GM21360 (cell line): ENCODE results near the gene SERPINI2.
A peak's percentile ranks its signal among the peaks of the same experiment; 100 is the strongest.

Experiments
- ATAC-seq: cut with Tn5 transposase; IDR thresholded peaks from one replicate; pipeline ENCODE4 v1.9.1; 2021; ENCODE audit warnings: mild to moderate bottlenecking, moderate library complexity; ENCODE audit not compliant: unreplicated experiment

Gene SERPINI2, protein sequence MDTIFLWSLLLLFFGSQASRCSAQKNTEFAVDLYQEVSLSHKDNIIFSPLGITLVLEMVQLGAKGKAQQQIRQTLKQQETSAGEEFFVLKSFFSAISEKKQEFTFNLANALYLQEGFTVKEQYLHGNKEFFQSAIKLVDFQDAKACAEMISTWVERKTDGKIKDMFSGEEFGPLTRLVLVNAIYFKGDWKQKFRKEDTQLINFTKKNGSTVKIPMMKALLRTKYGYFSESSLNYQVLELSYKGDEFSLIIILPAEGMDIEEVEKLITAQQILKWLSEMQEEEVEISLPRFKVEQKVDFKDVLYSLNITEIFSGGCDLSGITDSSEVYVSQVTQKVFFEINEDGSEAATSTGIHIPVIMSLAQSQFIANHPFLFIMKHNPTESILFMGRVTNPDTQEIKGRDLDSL

DNA sequence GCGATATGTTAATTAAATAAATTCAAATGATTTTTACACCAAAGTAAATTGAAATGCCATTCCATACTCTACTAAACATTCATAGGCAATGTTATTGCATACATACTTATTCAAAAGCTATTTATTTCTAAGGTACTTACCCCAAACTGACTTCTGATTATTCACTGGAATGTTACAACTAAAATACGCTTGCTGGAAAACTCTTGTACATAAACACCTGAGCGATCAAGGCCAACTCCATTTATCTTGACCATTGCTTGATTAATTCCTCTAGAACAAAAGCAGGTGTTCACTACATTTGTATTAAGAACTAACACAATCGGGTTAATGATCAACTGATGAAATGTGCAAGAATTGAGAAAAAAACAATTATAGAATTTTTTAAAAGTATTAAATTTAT lies at the start of gene SERPINI2:
Gene SERPINI2, minus strand, starts transcription at position 180 of the 400 bp plus-strand sequence. CDS start 2,208 bp downstream, outside the sequence.
- no peak for ATAC-seq

DNA sequence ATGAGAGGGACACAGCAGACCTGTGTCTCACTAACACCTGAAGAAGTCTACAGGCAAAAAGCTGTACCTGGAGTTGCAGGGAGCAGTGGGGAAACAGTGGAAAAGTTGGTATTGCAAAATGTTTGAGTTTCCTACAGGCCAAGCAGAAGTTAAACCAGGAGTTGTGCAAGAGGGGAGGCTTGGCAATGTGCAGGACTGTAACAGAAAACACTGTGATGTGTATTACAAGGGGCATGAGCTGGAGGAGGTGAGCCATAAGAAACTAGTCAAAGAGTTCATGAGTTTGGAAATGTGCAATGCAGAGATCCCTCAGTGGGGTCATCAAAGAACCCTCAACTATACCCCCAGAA lies 47.1 kb upstream of the SERPINI2 start:
- ATAC-seq = no peak

DNA sequence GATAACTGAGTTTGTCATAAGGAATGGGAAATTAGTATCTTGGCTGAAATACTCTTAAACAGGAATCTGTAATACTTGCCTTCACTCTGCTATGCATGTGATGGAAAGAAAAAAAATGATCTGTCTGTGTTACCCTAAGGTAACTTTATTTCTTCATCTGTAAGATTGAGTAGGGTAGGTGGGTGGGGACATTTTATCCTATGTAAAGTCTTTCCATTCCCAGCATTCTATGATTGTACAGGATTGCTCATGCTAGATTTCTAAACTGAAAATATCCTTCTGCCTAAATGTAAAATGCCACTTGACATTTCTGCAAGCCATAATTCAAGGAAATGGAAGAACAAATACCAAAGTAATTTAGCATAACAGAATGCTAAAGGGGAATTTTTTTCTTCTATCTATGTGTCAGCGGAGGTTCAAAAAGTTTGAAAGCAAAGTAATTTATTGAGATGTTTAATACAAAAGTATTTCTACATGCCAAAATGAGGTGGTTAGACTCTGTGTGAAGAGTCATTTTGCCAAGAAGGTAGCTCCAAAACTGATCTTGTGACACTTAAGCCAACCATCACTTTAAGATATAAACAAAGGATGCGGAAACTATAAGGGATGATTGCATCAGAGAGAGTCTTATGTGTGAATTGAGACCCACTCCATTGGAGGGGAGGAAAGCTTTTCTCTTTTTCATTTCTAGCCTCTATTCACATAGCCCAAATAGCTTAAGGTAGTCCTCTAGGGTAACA lies 46.6 kb upstream of the SERPINI2 start:
- no peak for ATAC-seq

DNA sequence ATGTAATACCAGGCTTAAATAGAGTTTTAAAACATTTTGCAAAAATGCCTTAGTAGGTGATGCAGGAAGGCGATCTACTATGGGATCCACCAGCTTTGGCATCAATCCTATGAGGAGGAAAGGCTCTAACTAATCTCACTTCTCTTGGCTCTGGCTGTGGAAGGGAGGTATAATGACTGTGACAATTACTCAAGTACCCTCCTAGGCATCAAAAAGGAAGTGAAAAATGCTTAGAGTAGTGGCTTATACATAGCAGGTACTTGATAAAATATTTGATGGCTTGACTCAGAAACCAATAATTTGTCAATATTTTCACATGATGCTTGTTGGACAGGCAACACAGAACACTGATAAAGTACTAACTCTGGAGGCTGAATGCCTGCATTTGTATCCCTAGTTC lies 34.1 kb upstream of the SERPINI2 start:
- ATAC-seq = no peak

DNA sequence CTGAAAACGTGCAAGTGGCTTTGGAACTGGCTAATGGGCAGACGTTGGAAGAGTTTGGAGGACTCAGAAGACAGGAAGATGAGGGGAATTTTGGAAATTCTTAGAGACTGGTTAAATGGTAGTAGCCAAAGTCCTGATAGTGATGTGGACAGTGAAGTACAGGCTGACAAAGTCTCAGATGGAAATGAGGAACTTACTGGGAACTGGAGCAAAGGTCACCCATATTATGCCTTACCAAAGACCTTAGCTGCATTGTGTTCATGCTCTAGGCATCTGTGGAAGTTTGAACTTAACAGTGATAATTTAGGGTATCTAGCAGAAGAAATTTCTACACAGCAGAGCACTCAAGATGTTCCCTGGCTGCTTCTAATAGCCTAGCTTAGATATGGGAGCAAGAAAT lies 28.6 kb upstream of the SERPINI2 start:
- no peak for ATAC-seq

DNA sequence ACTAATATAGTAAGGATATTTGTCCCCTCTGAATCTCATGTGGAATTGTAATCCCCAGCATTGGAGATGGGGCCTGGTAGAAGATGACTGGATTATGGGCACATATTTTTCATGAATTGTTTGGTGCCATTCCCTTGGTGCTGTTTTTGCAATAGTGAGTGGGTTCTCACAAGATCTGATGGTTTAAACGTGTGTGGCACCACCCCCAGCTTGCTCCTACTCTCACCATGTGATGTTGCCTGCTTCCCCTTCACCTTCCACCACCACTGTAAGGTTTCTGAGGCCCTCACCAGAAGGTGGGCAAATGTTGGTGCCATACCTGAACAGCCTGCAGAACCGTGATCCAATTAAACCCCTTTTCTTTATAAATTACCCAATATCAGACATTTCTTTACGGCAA lies 28.1 kb upstream of the SERPINI2 start:
- no peak for ATAC-seq

DNA sequence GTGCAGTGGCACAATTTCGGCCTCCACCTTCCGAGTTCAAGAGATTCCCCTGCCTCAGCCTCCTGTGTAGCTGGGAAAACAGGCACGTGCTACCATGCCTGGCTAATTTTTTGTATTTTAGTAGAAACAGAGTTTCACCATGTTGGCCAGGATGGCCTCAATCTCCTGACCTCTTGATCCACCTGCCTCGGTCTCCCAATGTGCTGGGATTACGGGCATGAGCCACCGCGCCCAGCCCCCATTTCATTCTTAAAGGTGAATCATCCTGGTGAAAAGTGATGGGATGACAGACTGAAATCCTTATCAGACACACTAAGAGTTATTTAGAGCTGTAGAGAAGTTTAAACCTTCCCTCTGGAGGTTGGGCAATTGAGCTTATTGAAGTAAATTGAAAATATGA lies 24.1 kb upstream of the SERPINI2 start:
- ATAC-seq = no peak

DNA sequence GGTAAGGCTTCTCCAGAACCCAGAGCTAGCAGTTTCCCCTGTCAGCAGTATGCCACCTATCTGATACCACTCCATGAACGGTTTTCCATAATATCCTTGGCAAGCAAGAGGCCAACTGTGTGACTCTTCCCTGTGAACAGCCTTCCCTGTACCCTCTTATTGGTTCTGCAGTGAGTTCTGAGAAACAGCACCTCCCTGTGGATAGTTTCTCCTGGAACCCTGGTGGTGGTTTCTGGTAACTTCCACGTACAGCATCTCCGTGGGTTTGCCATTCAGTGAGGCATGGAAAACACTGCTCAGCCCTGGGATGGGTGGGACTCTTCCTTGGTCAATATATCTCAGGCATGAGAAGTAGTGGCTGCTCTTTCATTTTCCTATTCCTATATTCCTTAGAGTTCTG lies 19.4 kb upstream of the SERPINI2 start:
- peak; percentile 72 for ATAC-seq

DNA sequence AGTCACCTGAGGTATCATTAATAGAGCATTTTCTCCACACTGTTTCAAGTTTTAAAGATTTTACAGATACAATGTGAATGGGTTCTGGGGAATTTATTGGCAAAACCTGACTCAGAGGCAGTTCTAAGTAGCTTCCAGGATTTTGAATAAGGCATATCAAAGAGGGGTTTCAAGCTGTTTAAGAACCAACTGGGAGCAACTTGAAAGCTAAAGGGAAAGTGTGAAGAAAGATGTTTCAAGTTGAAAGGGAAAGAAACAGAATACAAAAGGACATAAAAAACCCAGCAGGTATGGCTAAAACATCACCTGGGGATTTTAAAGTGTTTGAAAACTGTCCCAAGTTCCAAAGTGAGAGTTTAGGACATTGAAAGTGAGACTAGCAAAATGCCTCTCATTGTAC lies 17.8 kb upstream of the SERPINI2 start:
- no peak for ATAC-seq

DNA sequence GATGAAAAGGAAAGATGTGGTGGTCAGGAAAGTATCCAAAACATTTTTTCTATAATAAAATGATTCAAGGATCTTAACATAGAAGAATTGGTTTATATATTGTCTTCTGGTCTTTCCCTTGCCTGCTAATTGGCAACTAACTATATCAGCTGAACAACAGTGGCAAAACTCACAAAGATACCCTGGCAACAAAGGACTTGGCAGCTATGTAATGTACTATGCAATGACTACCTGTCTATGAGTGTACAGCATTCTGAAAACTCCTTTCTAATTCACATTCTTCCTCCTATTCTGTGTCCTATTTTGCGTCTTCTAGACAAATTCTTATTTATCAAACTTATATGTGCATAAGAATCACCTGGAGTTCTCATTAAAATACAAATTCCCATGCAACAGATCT lies 15.7 kb upstream of the SERPINI2 start:
- no peak for ATAC-seq

DNA sequence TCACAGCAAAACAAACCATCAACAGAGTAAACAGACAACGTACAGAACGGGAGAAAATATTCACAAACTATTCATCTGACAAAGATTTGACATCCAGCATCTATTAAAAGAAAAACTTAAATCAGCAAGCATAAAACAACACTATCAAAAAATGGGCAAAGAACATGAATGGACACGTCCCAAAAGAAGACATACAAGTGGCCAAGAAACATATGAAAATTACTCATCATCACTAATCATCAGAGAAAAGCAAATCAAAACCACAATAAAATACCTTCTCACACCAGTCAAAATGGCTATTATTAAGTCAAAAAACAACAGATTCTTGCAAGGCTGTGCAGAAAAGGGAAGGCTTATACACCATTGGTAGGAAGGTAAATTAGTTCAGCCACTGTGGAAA lies 13.7 kb upstream of the SERPINI2 start:
- no peak for ATAC-seq

DNA sequence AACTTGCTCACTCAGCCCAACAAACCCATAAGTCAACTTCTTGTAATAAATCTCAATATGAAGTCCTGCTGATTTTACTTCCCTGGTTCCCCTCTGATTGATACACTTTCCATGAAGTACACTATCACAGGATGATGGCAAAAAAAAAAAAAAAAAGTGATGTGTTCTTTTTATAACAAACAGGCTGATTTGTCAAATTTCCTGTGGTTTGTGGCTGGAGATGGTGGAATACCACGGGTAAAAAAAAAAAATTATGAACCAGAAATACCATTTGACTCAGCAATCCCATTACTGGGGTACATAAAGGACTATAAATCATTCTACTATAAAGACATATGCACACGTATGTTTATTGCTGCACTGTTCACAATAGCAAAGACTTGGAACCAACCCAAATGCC lies 10.7 kb upstream of the SERPINI2 start:
- no peak for ATAC-seq

DNA sequence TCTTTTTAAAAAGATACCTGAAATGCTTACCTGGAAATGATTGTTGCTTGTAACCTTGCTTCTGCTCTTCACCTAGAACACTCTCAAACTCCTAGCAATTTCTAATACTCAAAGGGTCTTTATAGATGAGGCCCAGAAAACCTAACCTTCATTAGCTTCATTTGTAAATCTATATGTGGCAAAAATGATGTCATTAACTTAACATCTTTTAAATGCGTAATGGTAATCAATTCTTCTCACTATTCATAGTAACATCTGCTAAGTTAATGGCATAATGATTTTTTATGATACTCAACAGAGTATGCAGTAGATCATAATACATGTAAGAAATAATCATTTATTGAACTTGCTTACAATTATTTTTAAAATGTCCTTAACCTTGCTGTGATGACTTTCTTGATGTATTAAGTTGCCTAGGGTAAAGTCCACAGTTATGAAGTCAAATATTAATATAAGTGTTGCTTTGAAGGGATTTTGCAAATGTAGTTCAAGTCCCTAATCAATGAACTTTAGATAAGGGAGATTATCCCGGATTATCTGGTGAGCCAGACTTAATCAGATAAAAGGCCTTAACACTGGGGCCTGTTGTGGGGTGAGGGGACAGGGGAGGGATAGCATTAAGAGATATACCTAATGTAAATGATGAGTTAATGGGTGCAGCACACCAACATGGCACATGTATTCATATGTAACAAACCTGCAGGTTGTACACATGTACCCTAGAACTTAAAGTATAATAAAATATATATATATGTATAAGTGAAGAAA lies 10.1 kb upstream of the SERPINI2 start:
- no peak for ATAC-seq

DNA sequence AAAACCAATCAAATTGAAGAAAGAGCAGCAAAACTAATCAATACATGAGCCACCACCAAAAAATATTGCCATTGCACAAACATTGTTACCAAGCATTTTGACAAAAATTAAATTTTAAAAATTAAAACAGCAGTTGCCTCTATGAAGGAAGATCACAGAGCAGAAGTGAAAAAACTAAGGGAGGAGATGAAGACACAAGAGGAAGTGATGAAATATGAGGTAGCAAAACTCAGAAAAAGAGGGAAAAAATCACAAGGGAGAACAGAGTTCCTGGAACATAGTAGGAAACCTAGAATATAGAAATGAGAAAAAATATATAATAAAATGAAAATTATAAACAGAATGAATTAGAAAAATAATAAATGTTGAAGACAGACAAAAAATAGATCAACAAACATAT lies 7.3 kb upstream of the SERPINI2 start:
- ATAC-seq = no peak

DNA sequence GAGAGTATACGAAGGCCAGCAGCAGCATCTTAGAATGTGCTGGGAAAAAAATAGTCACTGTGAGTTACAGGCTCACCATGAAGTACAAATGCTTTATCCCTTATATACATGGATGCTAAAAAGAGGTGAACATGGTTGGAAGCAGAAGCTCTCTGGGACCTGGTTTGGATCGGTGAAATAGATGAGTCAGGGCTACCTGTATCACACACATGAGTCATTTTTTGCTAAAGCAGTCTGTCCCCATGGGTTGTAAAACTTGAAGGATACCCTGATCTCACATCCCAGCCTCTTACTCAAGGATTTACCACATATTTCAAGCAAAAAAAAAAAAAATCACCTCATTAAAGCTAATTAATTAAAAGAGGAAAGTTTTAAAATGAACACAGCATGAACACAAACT lies 6.9 kb upstream of the SERPINI2 start:
- ATAC-seq = no peak

DNA sequence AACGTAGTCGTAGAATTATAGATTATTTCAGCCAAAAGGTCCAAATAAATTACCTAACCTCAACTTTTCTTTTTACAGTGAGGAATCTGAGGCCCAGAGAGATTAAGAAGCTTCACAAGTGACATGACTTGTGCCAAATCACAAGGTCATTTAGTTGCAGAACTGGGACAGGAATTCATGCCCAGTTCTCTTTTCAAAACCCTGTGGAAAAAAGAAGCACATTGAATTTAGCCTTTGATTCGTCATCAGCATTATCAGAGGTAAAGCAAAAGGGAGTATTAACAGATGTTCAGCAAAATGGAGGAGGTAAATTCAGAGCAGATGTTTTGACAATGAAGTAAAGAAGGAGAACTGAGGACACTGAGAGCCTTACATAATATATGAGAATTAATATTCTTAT lies 4.5 kb downstream of the SERPINI2 start:
- ATAC-seq = no peak

DNA sequence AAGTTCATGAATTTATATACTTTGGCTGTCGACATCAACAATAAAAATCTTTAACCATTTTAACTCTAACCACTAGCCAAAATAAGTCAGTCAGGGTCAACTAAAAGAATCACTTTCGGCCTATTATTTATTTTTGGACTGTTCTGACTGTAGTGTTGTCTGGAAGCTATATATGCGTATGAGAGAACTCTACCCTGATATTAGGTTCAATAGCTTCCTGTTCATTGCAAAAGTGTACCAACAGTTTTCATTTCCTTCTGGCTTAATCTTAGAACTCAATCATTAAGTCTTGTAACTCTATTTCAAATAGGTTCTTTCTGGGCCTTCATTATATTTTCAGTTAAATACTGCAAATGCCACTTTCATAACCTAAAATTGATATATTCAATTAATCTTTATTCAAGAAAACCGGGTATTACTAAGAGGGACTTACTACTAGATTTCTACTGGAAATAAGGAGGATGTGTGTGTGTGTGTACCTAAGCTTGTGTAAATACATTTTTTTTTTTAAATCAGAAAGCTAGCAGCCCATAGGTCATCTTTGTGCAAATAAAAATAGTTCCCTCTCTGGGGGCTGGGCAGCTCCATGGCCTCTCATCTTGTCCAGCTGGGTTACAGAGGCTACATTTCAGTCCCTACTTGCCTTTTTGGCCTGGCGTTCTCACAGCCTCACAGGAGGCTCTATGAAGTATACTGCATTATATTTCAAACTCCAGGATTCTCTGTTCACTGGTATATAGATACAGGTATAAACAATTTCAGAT lies 5.8 kb downstream of the SERPINI2 start:
- ATAC-seq = no peak

DNA sequence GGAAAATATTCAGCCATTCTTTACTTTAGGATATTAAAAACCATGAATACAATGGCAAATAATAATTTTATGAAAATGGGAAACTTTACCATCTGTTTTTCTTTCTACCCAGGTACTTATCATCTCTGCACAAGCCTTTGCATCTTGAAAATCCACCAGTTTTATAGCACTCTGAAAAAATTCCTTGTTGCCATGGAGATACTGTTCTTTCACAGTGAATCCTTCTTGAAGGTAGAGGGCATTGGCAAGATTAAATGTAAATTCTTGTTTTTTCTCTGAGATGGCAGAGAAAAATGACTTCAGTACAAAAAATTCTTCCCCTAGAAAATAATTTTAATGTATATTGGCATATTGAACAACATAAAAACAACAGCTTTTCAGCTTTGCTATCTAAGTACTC lies 6.9 kb downstream of the SERPINI2 start:
- ATAC-seq = no peak

DNA sequence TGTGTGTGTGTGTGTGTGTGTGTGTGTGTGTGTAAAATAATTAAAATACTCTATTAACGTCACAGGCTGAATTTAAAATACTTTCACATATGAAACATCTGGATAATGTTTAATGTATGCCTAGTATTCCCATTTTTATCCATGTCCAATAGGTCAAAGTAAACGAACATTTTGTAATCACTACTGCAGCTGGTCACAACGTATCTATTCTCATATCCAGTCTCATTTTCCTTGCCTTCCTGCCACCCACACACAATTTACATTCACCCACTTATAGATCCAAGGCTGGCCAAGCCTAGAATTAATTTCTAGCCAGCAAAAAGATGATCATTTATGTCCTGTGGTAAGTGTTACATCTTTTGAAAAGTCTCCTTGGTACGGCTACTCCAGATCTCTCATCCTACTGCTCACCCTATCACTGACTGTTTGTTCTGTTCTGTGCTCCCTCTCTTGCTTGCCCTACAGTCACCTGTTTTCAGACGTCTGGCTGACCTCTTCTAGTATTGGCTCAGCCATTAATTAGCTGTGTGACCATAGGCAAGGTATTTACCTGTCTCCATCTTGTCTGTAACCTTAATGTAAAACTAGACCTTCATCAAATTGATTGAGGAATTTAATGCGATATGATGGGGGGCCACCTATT lies 17.6 kb downstream of the SERPINI2 start:
- ATAC-seq = no peak

DNA sequence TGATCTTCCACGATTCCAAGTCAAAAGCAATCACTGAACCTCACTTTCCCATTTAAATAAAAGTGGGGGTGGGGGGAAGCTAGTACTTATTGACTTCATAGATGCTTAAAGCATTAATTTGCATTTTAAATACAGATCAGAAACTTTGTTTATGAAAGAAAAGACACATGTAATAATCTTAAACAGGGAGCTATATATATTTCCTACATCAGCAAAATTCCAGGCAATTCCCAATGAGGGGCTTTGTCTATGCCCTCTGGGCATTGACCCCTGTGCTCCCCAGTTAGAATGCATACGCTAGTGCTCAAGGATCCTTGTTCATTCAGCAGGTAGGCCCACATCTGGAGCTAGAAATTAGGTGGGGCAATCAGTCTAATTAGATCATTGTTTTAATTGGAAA lies 20.0 kb downstream of the SERPINI2 start:
- no peak for ATAC-seq

DNA sequence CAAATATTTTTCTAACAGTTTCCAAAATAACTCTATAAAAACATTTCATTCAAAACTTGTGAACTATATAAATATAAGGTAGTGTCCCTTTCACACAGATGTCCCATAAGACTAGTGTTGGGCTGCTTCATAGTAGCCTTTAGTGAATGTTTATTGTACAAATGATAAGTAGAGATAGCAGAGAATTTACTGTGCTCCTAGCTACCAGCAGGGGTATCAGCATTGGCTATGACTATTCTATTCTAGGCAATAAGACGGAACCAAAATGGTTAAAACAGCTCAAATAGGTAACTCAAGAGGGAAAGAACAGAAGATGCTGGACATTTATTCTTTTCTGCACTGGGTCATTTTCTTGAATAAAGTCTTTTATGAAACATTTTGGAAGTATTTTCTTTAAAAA lies 22.6 kb downstream of the SERPINI2 start:
- ATAC-seq = no peak
